B cell (primary cell): ENCODE results near the gene SLC44A3. TPM values are rescaled to one million over a fixed set of nuclear protein-coding genes. Genes with fewer than 3 reads are reported as not detected.

Source experiments
- ATAC-seq: fragments of 200-7000 bp; cut with Tn5 transposase; one replicate; pipeline ENCODE4 v1.10.0; 2021; ENCODE audit warnings: low read depth, mild to moderate bottlenecking, moderate number of reproducible peaks, moderate library complexity
- CTCF ChIA-PET: fragments of 350-600 bp; sonication (Branson Sonifier 250); formaldehyde crosslinking; loops from one replicate; lab custom pipeline; 2021; ENCODE audit warnings: antibody characterized with exemption, inconsistent platforms; lab: Charles Lee
- POLR2A ChIA-PET: fragments of 350-600 bp; sonication (Branson Sonifier 250); formaldehyde crosslinking; loops from one replicate; lab custom pipeline; 2021; ENCODE audit warnings: antibody characterized with exemption; lab: Charles Lee
- DNase-seq: peaks from one replicate; pipeline ENCODE4 v3.0.0; 2013
- H2AFZ ChIP-seq: 2 replicates; pipeline ENCODE4 v1.6.1; 2012; ENCODE audit warnings: mild to moderate bottlenecking, low read depth, low read length; ENCODE audit not compliant: insufficient read depth, poor library complexity, severe bottlenecking
- H3K27ac ChIP-seq, 2 donors: 1 replicate in 1 of 2; 2 replicates in 1 of 2; pipeline ENCODE4 v1.5.1; 2012 to 2013; ENCODE audit warnings: low read length in 2 of 2, mild to moderate bottlenecking in 2 of 2, moderate library complexity in 1 of 2
- H3K27me3 ChIP-seq, 4 experiments: fragments of 200-600 bp in 1 of 4; sonication (generic) in 1 of 4; replicated peaks in 1 of 4; 1 replicate in 2 of 4; 2 replicates in 2 of 4; pipeline versions ENCODE4 v1.6.1 to v1.7.0; 2013 to 2016; ENCODE audit warnings: low read length in 3 of 4, mild to moderate bottlenecking in 2 of 4, mixed read lengths in 1 of 4, moderate library complexity in 1 of 4; ENCODE audit not compliant: insufficient read depth in 4 of 4, control insufficient read depth in 3 of 4; ENCODE audit errors: control extremely low read depth in 1 of 4
- H3K36me3 ChIP-seq, 2 experiments: replicated peaks in 1 of 2; 1 replicate in 1 of 2; 2 replicates in 1 of 2; pipeline versions ENCODE4 v1.6.1 to v1.7.1; 2013; ENCODE audit warnings: low read length in 1 of 2; ENCODE audit not compliant: insufficient read depth in 2 of 2, control insufficient read depth in 1 of 2; ENCODE audit errors: control extremely low read depth in 1 of 2, extremely low read depth in 1 of 2
- H3K4me1 ChIP-seq, 2 donors: fragments of 200-600 bp in 1 of 2; sonication (generic) in 1 of 2; 1 replicate in 1 of 2; 2 replicates in 1 of 2; pipeline versions ENCODE4 v1.5.1 to v1.6.1; 2013 to 2017; ENCODE audit warnings: low read length in 2 of 2; ENCODE audit not compliant: control insufficient read depth in 2 of 2, insufficient read depth in 2 of 2
- H3K4me2 ChIP-seq: replicated peaks from 2 replicates; pipeline ENCODE3; 2012; ENCODE audit warnings: mild to moderate bottlenecking, low read depth, low read length; ENCODE audit not compliant: poor library complexity, severe bottlenecking
- H3K4me3 ChIP-seq, 5 experiments: fragments of 200-600 bp in 1 of 5; sonication (generic) in 1 of 5; 1 replicate in 3 of 5; 2 replicates in 2 of 5; pipeline versions ENCODE4 v1.5.1 to v1.7.0; 2011 to 2016; ENCODE audit warnings: low read length in 4 of 5, mild to moderate bottlenecking in 4 of 5, low read depth in 2 of 5, control low read depth in 1 of 5, moderate library complexity in 1 of 5; ENCODE audit not compliant: insufficient read depth in 1 of 5; ENCODE audit errors: control extremely low read depth in 1 of 5, extremely low read depth in 1 of 5
- H3K79me2 ChIP-seq: fragments of 200-600 bp; sonication (generic); one replicate; pipeline ENCODE4 v1.6.0; 2016; ENCODE audit warnings: low read length; ENCODE audit not compliant: control insufficient read depth, insufficient read depth
- H3K9ac ChIP-seq: fragments of 200-600 bp; sonication (generic); 2 replicates; pipeline ENCODE4 v1.6.1; 2017; ENCODE audit warnings: mild to moderate bottlenecking, low read length, moderate library complexity
- H3K9me3 ChIP-seq, 3 donors: one replicate each; pipeline versions ENCODE4 v1.6.1 to v1.7.1; 2013; ENCODE audit warnings: low read length in 2 of 3; ENCODE audit not compliant: control insufficient read depth in 2 of 3, insufficient read depth in 1 of 3; ENCODE audit errors: control extremely low read depth in 1 of 3
- H4K20me1 ChIP-seq: 2 replicates; pipeline ENCODE4 v1.6.0; 2012; ENCODE audit warnings: mild to moderate bottlenecking, low read length; ENCODE audit not compliant: insufficient read depth, control insufficient read depth, poor library complexity, severe bottlenecking
- H3K27ac Mint-ChIP-seq: one replicate; pipeline ENCODE4 v1.8.0; 2021; ENCODE audit warnings: mixed read lengths
- H3K27me3 Mint-ChIP-seq: one replicate; pipeline ENCODE4 v1.8.0; 2021; ENCODE audit warnings: mixed read lengths
- H3K4me1 Mint-ChIP-seq: one replicate; pipeline ENCODE4 v1.8.0; 2021; ENCODE audit warnings: mixed read lengths
- H3K4me3 Mint-ChIP-seq: one replicate; pipeline ENCODE4 v1.8.0; 2021; ENCODE audit warnings: mixed read lengths
- H3K9me3 Mint-ChIP-seq: one replicate; pipeline ENCODE4 v1.8.0; 2022; ENCODE audit warnings: mixed read lengths; ENCODE audit not compliant: insufficient read depth
- CTCF ChIP-seq: fragments of 200-600 bp; IDR thresholded peaks from one replicate; pipeline ENCODE4 v1.8.0; 2022; ENCODE audit warnings: antibody characterized with exemption, mild to moderate bottlenecking
- EZH2 ChIP-seq: IDR thresholded peaks from 2 replicates; pipeline ENCODE4 v1.6.1; 2012; ENCODE audit warnings: borderline replicate concordance, low read depth, mild to moderate bottlenecking, moderate library complexity, low read length; ENCODE audit not compliant: insufficient read depth, poor library complexity, severe bottlenecking
- WGBS: methylation state at CpG from one replicate; pipeline ENCODE4 v1.1.5; 2013; ENCODE audit warnings: missing lambda C conversion rate; ENCODE audit not compliant: insufficient coverage; 5-methylcytosine and 5-hydroxymethylcytosine counted together
- intact Hi-C: fragments of 100-400 bp; cut with micrococcal nuclease; formaldehyde crosslinking; loops from one replicate; pipeline ENCODE4 v1.10.0; 2022
- polyA plus RNA-seq: library from polyadenylated mRNA; depleted of rRNA; stranded (reverse); fragments of >200 nt; gene quantifications from 2 replicates; pipeline ENCODE4 v1.2.3, GENCODE V29; 2012
- total RNA-seq, 2 donors: library from RNA; stranded (reverse); fragments of 120-200 nt in 1 of 2; gene quantifications; 1 replicate in 1 of 2; 2 replicates in 1 of 2; pipeline versions ENCODE4 v1.2.3 to v1.2.4, GENCODE V29; 2013 to 2022

The SLC44A3 gene
- total and polyA plus RNA-seq, 2 donors (not counting 1 experiment from before 2014, with no cell fraction given): not detected

GRCh38 chr1:94935476-94935875 is 115.3 kb downstream of the SLC44A3 start:
- no CpG with 5 or more reads among the region's 1 CpG for WGBS
- no peak overlapping the region for H3K27ac ChIP-seq
- no peaks in the 10 kb centered on the region for H3K27me3 ChIP-seq
- H2AFZ ChIP-seq: no peak overlapping the region
- TF ChIP-seq CTCF (no peak), EZH2 (no peak)
- H3K4me2 ChIP-seq: no peak overlapping the region
- H3K9me3 ChIP-seq: no peaks in the 10 kb centered on the region
- Mint-ChIP-seq H3K27ac (no peak overlapping the region), H3K4me1 (no peaks in the 10 kb centered on the region), H3K4me3 (no peak overlapping the region), H3K9me3 (no peaks in the 10 kb centered on the region), H3K27me3 (peaks cover 5% of the 10 kb centered on the region)
- DNase-seq: no peak
- intact Hi-C loops: no loop called here
- H3K79me2 ChIP-seq: no peaks in the 10 kb centered on the region
- CTCF ChIA-PET: no interaction called here
- POLR2A ChIA-PET: no interaction called here
- no peak for ATAC-seq
- no peak overlapping the region for H3K9ac ChIP-seq
- no peaks in the 10 kb centered on the region for H4K20me1 ChIP-seq
- H3K36me3 ChIP-seq: no peaks in the 10 kb centered on the region
- no peak overlapping the region for H3K4me3 ChIP-seq
- no peaks in the 10 kb centered on the region for H3K4me1 ChIP-seq

DNA sequence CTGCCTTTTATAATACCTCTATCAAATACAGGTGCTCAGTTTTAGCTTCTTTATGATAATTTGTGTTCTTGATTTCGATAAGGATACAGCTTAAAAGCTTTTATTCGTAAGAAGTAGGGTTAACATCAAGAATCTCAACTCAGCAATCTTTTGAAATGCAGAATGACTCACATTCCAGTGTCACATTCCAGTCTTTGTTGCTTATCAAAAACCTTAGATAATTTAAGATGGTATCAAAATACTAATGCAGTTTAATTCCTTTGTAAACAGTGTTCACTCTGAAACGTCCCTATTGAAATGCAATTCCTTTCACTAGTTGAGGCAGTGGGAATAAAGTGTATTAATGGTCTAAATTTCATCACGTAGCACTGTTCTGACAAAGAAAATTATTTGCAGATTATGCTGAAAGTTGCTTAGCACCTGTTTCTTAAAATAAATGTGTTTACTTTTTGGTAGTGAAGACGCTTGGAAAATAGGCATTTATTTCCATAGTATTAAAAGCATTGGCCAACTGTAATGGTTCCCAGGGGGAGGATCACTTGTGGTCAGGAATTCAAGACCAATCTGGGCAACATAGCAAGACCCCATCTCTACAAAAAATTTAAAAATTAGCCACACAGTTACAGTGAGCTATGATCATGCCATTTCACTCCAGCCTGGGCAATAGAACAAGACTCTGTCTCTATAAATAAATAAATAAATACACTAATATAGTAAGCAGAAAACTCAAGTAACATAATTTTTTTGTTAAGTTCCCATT is 116.9 kb downstream of the SLC44A3 start:
- no peak overlapping the region for H3K27ac ChIP-seq
- no peak overlapping the region for H3K4me3 ChIP-seq
- POLR2A ChIA-PET: no interaction called here

More for the DNA sequence above, 116.9 kb downstream of the SLC44A3 start:
- Mint-ChIP-seq H3K4me1 (no peaks in the 10 kb centered on the region), H3K4me3 (no peak overlapping the region), H3K27me3 (peaks cover 5% of the 10 kb centered on the region), H3K9me3 (no peaks in the 10 kb centered on the region), H3K27ac (no peak overlapping the region)
- no peak overlapping the region for H3K9ac ChIP-seq
- no peaks in the 10 kb centered on the region for H3K36me3 ChIP-seq
- ATAC-seq (no peak), DNase-seq (no peak)
- no peaks in the 10 kb centered on the region for H3K9me3 ChIP-seq
- no peaks in the 10 kb centered on the region for H3K27me3 ChIP-seq
- no CpG with 5 or more reads among the region's 5 CpGs for WGBS
- H4K20me1 ChIP-seq: no peaks in the 10 kb centered on the region
- H3K4me1 ChIP-seq: no peaks in the 10 kb centered on the region
- intact Hi-C loops: no loop called here
- H2AFZ ChIP-seq: no peak overlapping the region
- H3K4me2 ChIP-seq: no peak overlapping the region
- CTCF ChIA-PET: no interaction called here
- H3K79me2 ChIP-seq: no peaks in the 10 kb centered on the region
- TF ChIP-seq CTCF (no peak), EZH2 (no peak)
